H1 (cell line): ENCODE measurements around the gene CCDC152. TPM values are rescaled to one million over a fixed set of nuclear protein-coding genes. Genes with fewer than 3 reads are reported as not detected.

Source experiments
- CTCF ChIA-PET: fragments of 300-600 bp; sonication (Branson Sonifier 250); formaldehyde crosslinking; loops from one replicate; lab custom pipeline; 2021; ENCODE audit not compliant: partially characterized antibody; lab: Charles Lee
- POLR2A ChIA-PET: fragments of 300-600 bp; sonication (Branson Sonifier 250); formaldehyde crosslinking; loops from one replicate; lab custom pipeline; 2021; ENCODE audit warnings: inconsistent platforms; ENCODE audit not compliant: partially characterized antibody; lab: Charles Lee
- DNase-seq, 2 experiments: peaks; one replicate each; pipeline versions ENCODE4 v3.0.0 to v3.0.0-alpha.2; 2010 to 2022; ENCODE audit warnings: low spot score in 2 of 2, low read depth in 1 of 2, mixed read lengths in 1 of 2
- FAIRE-seq: peaks from 2 replicates; lab custom pipeline; 2011; peaks lifted over from hg19 to GRCh38; lab: Jason Lieb, UNC
- H2AFZ ChIP-seq: 2 replicates; pipeline ENCODE4 v1.8.1; 2012; ENCODE audit warnings: low read length, inconsistent platforms
- H2AK5ac ChIP-seq: 2 replicates; pipeline ENCODE4 v1.6.1; 2013; ENCODE audit warnings: low read depth, low read length
- H2BK120ac ChIP-seq: replicated peaks from 2 replicates; pipeline ENCODE3; 2013; ENCODE audit warnings: low read depth, low read length, inconsistent platforms
- H2BK12ac ChIP-seq: 2 replicates; pipeline ENCODE4 v1.6.1; 2013; ENCODE audit warnings: low read depth, low read length
- H2BK15ac ChIP-seq: 2 replicates; pipeline ENCODE4 v1.6.1; 2013; ENCODE audit warnings: low read length
- H2BK20ac ChIP-seq: 2 replicates; pipeline ENCODE4 v1.6.1; 2013; ENCODE audit warnings: low read length
- H2BK5ac ChIP-seq: 2 replicates; pipeline ENCODE4 v1.6.1; 2013; ENCODE audit warnings: low read depth, low read length
- H3K14ac ChIP-seq: 2 replicates; pipeline ENCODE4 v1.6.1; 2013; ENCODE audit warnings: inconsistent platforms; ENCODE audit not compliant: insufficient read length
- H3K18ac ChIP-seq: 2 replicates; pipeline ENCODE4 v1.6.1; 2013; ENCODE audit warnings: low read length; ENCODE audit errors: extremely low read depth
- H3K23ac ChIP-seq: 2 replicates; pipeline ENCODE4 v1.6.1; 2013; ENCODE audit warnings: inconsistent platforms; ENCODE audit not compliant: insufficient read length
- H3K23me2 ChIP-seq: 2 replicates; pipeline ENCODE4 v1.6.1; 2013; ENCODE audit warnings: low read depth, low read length
- H3K27ac ChIP-seq: 2 replicates; pipeline ENCODE4 v1.6.1; 2011; ENCODE audit warnings: low read depth, low read length, inconsistent platforms
- H3K27me3 ChIP-seq, 4 experiments: replicated peaks in 1 of 4; 1 replicate in 1 of 4; 2 replicates in 3 of 4; pipeline versions ENCODE4 v1.6.1 to v1.8.1; 2011 to 2013; ENCODE audit warnings: low read length in 3 of 4, mild to moderate bottlenecking in 3 of 4, inconsistent platforms in 2 of 4, mixed read lengths in 2 of 4, moderate library complexity in 1 of 4; ENCODE audit not compliant: control insufficient read depth in 3 of 4, insufficient read depth in 3 of 4; ENCODE audit errors: extremely low read depth in 1 of 4
- H3K36me3 ChIP-seq, 4 experiments: 2 replicates each; pipeline versions ENCODE4 v1.6.1 to v1.8.1; 2011 to 2013; ENCODE audit warnings: mild to moderate bottlenecking in 4 of 4, low read length in 3 of 4, moderate library complexity in 2 of 4, control low read depth in 1 of 4, inconsistent platforms in 1 of 4; ENCODE audit not compliant: insufficient read depth in 4 of 4, control insufficient read depth in 2 of 4
- H3K4ac ChIP-seq: replicated peaks from 2 replicates; pipeline ENCODE3; 2013; ENCODE audit warnings: low read length, low read depth, mixed read lengths, inconsistent platforms; ENCODE audit not compliant: insufficient read length
- H3K4me1 ChIP-seq, 4 experiments: replicated peaks in 1 of 4; 1 replicate in 1 of 4; 2 replicates in 3 of 4; pipeline versions ENCODE4 v1.6.1 to v1.8.1; 2011 to 2013; ENCODE audit warnings: low read length in 3 of 4, inconsistent platforms in 2 of 4, mixed read lengths in 1 of 4; ENCODE audit not compliant: insufficient read depth in 4 of 4, control insufficient read depth in 3 of 4
- H3K4me2 ChIP-seq, 2 experiments: 2 replicates each; pipeline versions ENCODE4 v1.6.1 to v1.8.1; 2011 to 2013; ENCODE audit warnings: low read depth in 2 of 2, low read length in 2 of 2, control low read depth in 1 of 2, inconsistent platforms in 1 of 2, mild to moderate bottlenecking in 1 of 2; ENCODE audit not compliant: insufficient read depth in 1 of 2
- H3K4me3 ChIP-seq, 4 experiments: fragments of 200-600, 300-600 bp in 1 of 4; sonication (generic), shearing (Covaris generic), sonication (Bioruptor Twin) in 1 of 4; 2 replicates each; pipeline versions ENCODE4 v1.5.1 to v1.8.1; 2011 to 2016; ENCODE audit warnings: low read length in 4 of 4, low read depth in 3 of 4, control low read depth in 2 of 4, inconsistent platforms in 2 of 4, mild to moderate bottlenecking in 2 of 4, mixed read lengths in 1 of 4, moderate library complexity in 1 of 4; ENCODE audit not compliant: insufficient read depth in 2 of 4; ENCODE audit errors: extremely low read depth in 1 of 4
- H3K56ac ChIP-seq: replicated peaks from 2 replicates; pipeline ENCODE3; 2013; ENCODE audit warnings: low read depth, mild to moderate bottlenecking, mixed read lengths, low read length, inconsistent platforms; ENCODE audit not compliant: insufficient read length
- H3K79me1 ChIP-seq: 2 replicates; pipeline ENCODE4 v1.6.1; 2013; ENCODE audit warnings: low read depth, low read length, control low read depth
- H3K79me2 ChIP-seq, 2 experiments: 2 replicates each; pipeline versions ENCODE4 v1.6.1 to v1.8.1; 2012 to 2013; ENCODE audit warnings: low read length in 2 of 2, mild to moderate bottlenecking in 2 of 2, inconsistent platforms in 1 of 2; ENCODE audit not compliant: insufficient read depth in 2 of 2, control insufficient read depth in 1 of 2
- H3K9ac ChIP-seq, 4 experiments: replicated peaks in 1 of 4; 1 replicate in 1 of 4; 2 replicates in 3 of 4; pipeline versions ENCODE4 v1.6.1 to v1.8.1; 2011 to 2013; ENCODE audit warnings: low read depth in 3 of 4, low read length in 3 of 4, control low read depth in 2 of 4, mild to moderate bottlenecking in 2 of 4, moderate library complexity in 2 of 4, inconsistent platforms in 1 of 4; ENCODE audit errors: extremely low read depth in 1 of 4
- H3K9me3 ChIP-seq, 2 experiments: 2 replicates each; pipeline versions ENCODE4 v1.6.1 to v1.8.1; 2012 to 2013; ENCODE audit warnings: mild to moderate bottlenecking in 2 of 2, moderate library complexity in 2 of 2, control low read depth in 1 of 2, inconsistent platforms in 1 of 2, low read depth in 1 of 2, low read length in 1 of 2, mixed read lengths in 1 of 2; ENCODE audit not compliant: insufficient read depth in 2 of 2
- H4K20me1 ChIP-seq, 2 experiments: replicated peaks in 1 of 2; 2 replicates each; pipeline versions ENCODE3 to v1.8.1; 2011 to 2013; ENCODE audit warnings: inconsistent platforms in 2 of 2, low read length in 2 of 2, mild to moderate bottlenecking in 1 of 2; ENCODE audit not compliant: insufficient read depth in 2 of 2, control insufficient read depth in 1 of 2
- H4K5ac ChIP-seq: 2 replicates; pipeline ENCODE4 v1.6.1; 2013; ENCODE audit warnings: low read length, low read depth, mixed read lengths, inconsistent platforms; ENCODE audit not compliant: insufficient read length
- H4K8ac ChIP-seq: 2 replicates; pipeline ENCODE4 v1.8.0; 2013; ENCODE audit warnings: mild to moderate bottlenecking, moderate library complexity, low read length, inconsistent platforms; ENCODE audit not compliant: insufficient read depth; ENCODE audit errors: extremely low read depth
- H4K91ac ChIP-seq: replicated peaks from 2 replicates; pipeline ENCODE3; 2013; ENCODE audit warnings: low read length, mixed read lengths, inconsistent platforms; ENCODE audit not compliant: insufficient read length
- GTF2F1 ChIP-seq: IDR thresholded peaks from 2 replicates; pipeline ENCODE4 v1.6.1; 2012; ENCODE audit warnings: low read depth, low read length, improper control_type of control experiment, borderline replicate concordance
- TAF1 ChIP-seq: IDR thresholded peaks from 2 replicates; pipeline ENCODE4 v1.6.1; 2011; ENCODE audit warnings: mild to moderate bottlenecking, low read depth, low read length
- polyA plus RNA-seq, 7 experiments: library from polyadenylated mRNA; depleted of rRNA in 3 of 7; stranded (reverse) in 5 of 7; unstranded in 2 of 7; fragments of >200 nt in 5 of 7; fragments of 200-250 nt in 2 of 7; gene quantifications; 1 replicate in 5 of 7; 2 replicates in 1 of 7; 4 replicates in 1 of 7; pipeline versions ENCODE4 v1.2.1 to v1.2.3, GENCODE V29; 2011 to 2013; ENCODE audit warnings: missing spikeins in 2 of 7, mixed read lengths in 2 of 7
- total RNA-seq: library from RNA; stranded (reverse); fragmentation: NEBNext Ultra II Directional; extraction: Animal tissue kit (Norgen Biotek cat#: 25700); gene quantifications from 2 replicates; pipeline ENCODE4 v1.2.1, GENCODE V29; 2021

CCDC152 gene
- total and polyA plus RNA-seq, 2 of the 8 experiments (the other 6 are each of a cell fraction or from before 2014, with no cell fraction given), result 2.6 to 9.5 TPM

DNA sequence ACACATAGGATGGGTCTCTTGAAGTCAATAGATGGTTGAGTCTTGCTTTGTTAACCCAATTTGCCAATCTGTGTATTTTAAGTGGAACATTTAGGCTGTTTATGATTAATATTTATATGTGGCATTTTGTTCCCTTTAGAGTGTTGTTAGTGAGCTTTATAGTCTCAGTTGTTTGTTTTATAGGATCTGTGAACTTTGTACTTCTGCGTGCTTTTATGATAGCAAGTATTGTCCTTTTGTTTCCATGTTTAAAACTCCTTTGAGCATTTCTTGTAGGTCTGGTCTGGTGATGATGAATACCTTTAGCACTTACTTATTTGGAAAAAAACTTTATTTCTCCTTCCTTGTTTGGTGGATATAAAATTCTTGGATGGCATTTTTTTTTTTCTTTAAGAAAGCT, 31.2 kb downstream of the CCDC152 start (continued):
- no peak for TF ChIP-seq TAF1
- TF ChIP-seq, all 59 proteins: peak for 0

GRCh38 chr5:42791151-42791550, 34.5 kb downstream of the CCDC152 start:
- no peaks in the 10 kb centered on the region for H3K4me1 ChIP-seq
- H3K9me3 ChIP-seq, result peaks cover 0 to 3% of the 10 kb centered on the region in 2 experiments; a peak in 1 of 4 replicates
- no peak overlapping the region for H3K18ac ChIP-seq
- no peak overlapping the region for H2BK12ac ChIP-seq
- H3K23me2 ChIP-seq, result no peaks in the 10 kb centered on the region
- H2BK120ac ChIP-seq, result no peak overlapping the region
- no peak overlapping the region for H2AFZ ChIP-seq
- H3K4me3 ChIP-seq, result no peak overlapping the region
- H3K27me3 ChIP-seq, result no peaks in the 10 kb centered on the region
- no peak overlapping the region for H3K14ac ChIP-seq
- DNase-seq (no peak), FAIRE-seq (no peak)
- no peaks in the 10 kb centered on the region; a peak in 1 of 4 replicates for H3K79me2 ChIP-seq
- no peak overlapping the region for H3K56ac ChIP-seq
- ChIA-PET CTCF (no interaction called here), POLR2A (no interaction called here)
- H3K79me1 ChIP-seq, result no peaks in the 10 kb centered on the region
- no peak overlapping the region for H4K5ac ChIP-seq
- no peak overlapping the region for H2BK15ac ChIP-seq
- no peak overlapping the region for H3K4me2 ChIP-seq
- no peak overlapping the region for H3K9ac ChIP-seq
- no peak overlapping the region for H3K4ac ChIP-seq
- no peaks in the 10 kb centered on the region for H4K20me1 ChIP-seq
- H3K23ac ChIP-seq, result no peak overlapping the region
- H2BK5ac ChIP-seq, result no peak overlapping the region
- no peak overlapping the region for H2BK20ac ChIP-seq
- H2AK5ac ChIP-seq, result no peak overlapping the region
- H4K91ac ChIP-seq, result no peak overlapping the region
- no peak overlapping the region for H4K8ac ChIP-seq
- no peak overlapping the region for H3K27ac ChIP-seq
- H3K36me3 ChIP-seq, result no peaks in the 10 kb centered on the region
- no peak for TF ChIP-seq GTF2F1
